ENCODE results near the gene TRPV6.

TRPV6 gene

GRCh38 chr7:142847353-142847752 is 38.2 kb downstream of the TRPV6 start:
- DNase-seq = no peak

- no peak for DNase-seq
Observed at GRCh38 chr7:142842251-142842766, 43.2 kb downstream of the TRPV6 start.

DNA sequence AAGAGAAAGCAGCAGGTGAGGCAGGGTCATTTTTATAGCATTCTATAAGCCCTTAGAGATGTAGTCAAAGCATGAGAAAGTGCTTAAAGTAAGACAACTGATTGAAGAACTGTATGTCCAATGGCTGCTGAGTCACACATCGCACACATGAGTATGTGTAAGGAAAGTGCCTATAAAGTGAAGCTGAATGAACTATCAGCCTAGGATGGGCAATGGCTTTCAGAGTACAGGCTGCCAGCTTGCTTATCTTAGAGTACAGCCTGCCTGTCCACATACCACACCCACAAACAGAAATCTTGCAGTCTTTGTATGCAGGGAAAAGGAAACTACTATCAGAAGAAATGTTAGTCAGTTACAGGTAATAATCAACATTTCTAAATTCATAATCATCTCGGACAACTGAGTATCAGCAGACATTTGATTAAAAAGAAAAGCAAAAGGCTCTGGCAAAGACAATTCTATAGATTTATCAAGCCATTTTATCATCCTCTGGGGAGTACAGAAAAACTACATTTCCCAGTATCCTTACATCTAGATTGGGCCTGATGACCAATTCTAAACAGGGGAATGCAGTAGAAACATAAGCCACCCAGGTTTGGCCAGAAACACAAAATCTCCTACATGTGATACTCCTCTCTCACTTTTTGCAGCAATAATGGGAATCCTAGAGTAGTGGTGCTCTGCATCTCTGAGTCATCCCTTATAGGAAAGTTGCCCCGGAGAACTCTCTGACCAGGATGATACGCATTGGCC is 46.9 kb downstream of the TRPV6 start:
- no peak for DNase-seq

DNA sequence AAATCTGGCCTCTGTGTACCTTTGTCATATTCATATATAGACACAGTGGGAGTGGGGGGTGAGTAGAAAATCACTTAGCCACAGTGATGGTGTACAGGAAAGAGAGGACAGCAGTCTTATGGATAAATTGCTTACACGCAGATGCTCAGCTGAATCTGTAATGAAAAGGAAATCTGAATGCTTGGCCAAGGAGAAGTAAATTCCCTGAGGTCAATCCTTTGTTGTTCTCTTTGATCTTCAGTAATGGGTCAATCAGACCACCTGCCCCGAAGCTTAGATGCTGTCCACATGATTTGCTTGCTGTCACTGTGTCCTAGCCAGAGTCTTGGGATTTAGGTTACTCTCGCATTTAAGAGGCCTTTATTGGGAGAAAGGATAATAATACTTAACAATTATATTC is 49.1 kb downstream of the TRPV6 start:
- no peak for DNase-seq

- no peak for DNase-seq
Observed at GRCh38 chr7:142835487-142835886, 50.1 kb downstream of the TRPV6 start.

GRCh38 chr7:142833174-142834048 is 52.1 kb downstream of the TRPV6 start:
- DNase-seq = no peak

GRCh38 chr7:142832417-142832816 is 53.1 kb downstream of the TRPV6 start:
- no peak for DNase-seq

DNA sequence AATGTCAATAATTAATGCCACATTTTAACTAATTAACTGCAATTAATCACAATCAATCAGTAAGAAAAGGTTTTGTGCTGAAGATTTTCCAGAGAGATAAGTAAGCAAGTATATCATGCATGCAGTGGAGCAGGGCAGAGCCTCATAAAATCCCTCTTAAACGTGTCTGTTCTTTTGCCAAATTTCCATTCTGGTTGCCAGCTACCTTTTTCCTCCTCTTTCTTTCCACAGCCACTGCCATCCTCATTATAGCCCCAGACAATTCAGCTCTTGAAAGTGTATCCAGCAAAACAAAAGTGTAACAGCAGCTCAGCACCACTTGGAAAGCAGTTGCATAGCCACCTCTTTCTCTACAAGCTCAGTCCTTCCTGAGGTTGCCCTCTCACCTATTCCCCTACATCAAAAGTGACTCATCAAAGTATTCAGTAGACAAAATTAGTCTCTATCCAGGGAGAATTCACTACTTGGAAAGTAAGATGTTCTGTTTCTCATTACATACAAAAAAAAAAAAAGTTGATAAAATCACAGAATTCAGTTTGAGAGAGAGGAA is 57.5 kb downstream of the TRPV6 start:
- no peak for DNase-seq

- DNase-seq = no peak
Observed at GRCh38 chr7:142822714-142823113, 62.8 kb downstream of the TRPV6 start.
